ENCODE data around the gene NAGPA. TPM values are rescaled to one million over a fixed set of nuclear protein-coding genes. Genes with fewer than 3 reads are reported as not detected.

The NAGPA gene
- total and polyA plus RNA-seq, 5 donors = 5.3 to 10.0 (median 7.6) TPM

DNA sequence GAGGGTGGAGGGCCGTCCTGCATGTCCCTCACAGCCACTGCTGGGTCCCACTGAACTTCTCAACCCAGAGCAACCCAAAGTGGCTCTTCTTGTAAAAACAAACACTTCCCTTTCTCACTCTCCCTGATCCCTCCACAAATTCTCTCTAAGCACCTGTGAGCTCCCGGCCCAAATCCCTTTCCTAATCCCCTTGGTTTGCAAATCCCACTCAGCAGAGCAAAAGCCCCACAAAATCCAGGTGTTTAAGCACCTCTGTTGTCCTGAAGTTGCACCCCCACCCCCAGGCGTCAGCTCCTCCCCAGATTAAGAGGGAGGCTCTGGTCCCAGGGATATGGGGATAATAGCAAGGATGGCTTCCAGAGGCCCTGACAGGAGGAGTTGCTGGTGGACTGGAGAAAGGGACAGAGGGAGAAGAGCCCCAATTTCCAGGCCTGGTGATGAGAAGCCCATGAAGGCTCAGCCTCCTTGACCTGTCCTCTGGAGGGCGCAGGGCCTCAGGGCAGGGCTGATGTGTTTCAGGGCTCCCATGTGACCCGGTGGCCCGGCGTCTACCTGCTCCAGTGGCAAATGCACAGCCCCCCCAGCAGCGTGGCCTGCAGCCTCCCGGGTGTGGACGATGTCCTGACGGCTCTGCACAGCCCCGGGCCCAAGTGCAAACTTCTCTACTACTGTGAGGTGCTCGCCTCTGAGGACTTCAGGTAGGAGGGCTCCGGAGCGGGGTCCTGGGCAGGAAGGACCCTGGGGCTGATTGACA is 23.0 kb downstream of the NAGPA start:
- Histone ChIP-seq H3K4me1 (ENCODE audit: control insufficient read depth, insufficient read depth, low read length) (no peaks in the 10 kb centered on the region), H3K9me3 (ENCODE audit: control insufficient read depth, low read length) (no peaks in the 10 kb centered on the region), H3K27ac (ENCODE audit: low read length) (no peak overlapping the region), H3K4me3 (ENCODE audit: low read length) (no peak overlapping the region), H3K27me3 (ENCODE audit: control insufficient read depth, insufficient read depth) (no peaks in the 10 kb centered on the region)
- DNase-seq = no peak
- intact Hi-C loops (cut with DNase I) = no loop called here
- WGBS = 50% methylated on average over 15 of the region's 15 CpGs
- ATAC-seq = no peak

DNA sequence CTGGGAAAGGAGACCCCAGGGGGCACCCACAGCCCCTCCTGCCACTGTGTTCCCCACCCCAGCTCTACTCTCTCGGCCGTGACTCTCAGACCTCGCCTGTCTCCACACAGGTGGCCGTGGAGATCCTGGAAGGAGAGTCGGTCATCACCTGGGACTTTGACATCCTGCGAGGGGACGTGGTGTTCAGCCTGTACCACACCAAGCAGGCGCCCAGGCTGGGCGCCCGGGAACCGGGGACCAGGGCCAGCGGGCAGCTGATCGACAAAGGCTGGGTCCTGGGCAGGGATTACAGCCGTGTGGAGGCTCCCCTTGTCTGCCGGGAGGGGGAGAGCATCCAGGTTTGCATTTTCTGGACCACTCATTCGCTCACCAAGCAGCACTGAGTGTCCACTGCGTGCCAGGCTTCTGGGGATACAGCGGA is 25.4 kb downstream of the NAGPA start:
- ATAC-seq = no peak
- Histone ChIP-seq H3K4me3 (ENCODE audit: low read length) (no peak overlapping the region), H3K9me3 (ENCODE audit: control insufficient read depth, low read length) (no peaks in the 10 kb centered on the region), H3K27ac (ENCODE audit: low read length) (no peak overlapping the region), H3K4me1 (ENCODE audit: control insufficient read depth, insufficient read depth, low read length) (no peaks in the 10 kb centered on the region), H3K27me3 (ENCODE audit: control insufficient read depth, insufficient read depth) (no peaks in the 10 kb centered on the region)
- 87% methylated on average over 18 of the region's 18 CpGs for WGBS
- DNase-seq = no peak
- intact Hi-C loops (cut with DNase I) = no loop called here

DNA sequence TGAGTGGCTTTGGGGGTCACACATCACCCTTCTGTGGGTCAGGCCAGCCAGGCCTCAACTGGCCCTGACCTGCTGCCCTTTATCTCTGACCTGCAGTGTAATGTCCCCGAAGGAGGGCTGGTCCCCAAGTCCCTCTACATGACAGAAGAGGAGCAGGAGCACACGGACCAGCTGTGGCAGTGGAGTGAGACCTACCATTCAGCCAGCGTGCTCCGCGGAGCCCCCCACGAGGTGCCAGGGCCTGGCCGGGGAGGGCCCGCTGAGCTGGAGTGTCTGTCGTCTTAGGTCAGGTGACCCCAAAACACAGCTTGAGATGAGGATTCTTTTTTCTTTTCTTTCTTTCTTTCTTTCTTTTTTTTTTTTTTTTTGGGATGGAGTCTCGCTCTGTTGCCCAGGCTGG is 26.5 kb downstream of the NAGPA start:
- H3K9me3 ChIP-seq (ENCODE audit: control insufficient read depth, low read length) = no peaks in the 10 kb centered on the region
- H3K27ac ChIP-seq (ENCODE audit: low read length) = no peak overlapping the region
- intact Hi-C loops (cut with DNase I) = no loop called here
- DNase-seq (no peak), ATAC-seq (no peak)
- H3K4me1 ChIP-seq (ENCODE audit: control insufficient read depth, insufficient read depth, low read length) = no peaks in the 10 kb centered on the region
- H3K27me3 ChIP-seq (ENCODE audit: control insufficient read depth, insufficient read depth) = no peaks in the 10 kb centered on the region
- H3K4me3 ChIP-seq (ENCODE audit: low read length) = no peak overlapping the region
- WGBS = 85% methylated on average over 10 of the region's 10 CpGs

DNA sequence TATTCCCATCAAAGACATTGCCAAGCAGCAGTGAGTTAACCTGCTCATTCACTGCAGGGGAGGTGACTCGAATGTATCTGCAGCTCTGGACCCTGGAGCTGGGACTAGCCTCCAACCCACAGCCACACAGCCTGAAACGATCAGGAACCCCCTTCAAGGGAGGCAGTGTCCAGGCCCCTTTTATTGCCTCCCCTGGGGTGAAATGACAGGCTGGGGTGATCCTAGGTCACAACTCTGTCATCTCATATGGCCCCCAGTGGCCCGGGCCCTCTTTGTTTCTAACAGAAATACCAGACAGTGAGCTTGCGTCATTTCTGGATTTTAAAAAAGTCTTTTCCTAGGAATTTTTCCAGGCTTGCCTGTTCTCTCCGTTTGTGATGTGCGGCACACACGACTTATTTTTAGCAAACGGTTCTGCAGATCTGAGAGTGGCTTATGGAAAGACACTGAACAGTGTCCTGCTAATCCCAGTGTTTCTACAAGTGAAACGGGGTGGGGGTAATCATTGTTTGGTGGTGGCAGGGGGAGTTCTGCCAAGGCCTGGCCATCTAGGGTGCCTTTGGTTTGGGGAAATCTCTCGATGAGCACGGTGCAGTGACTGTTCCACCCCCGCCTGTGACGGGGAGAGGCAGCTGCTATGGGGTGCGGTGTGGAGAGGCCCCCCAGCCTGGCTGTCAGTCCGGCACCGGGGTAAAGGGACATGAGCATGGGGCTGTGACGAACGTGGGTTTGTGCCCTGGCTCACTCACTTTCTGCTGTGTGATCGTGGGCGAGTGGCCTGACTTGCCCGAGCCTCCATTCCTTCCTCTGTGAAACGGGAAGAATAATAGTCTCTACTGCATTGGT is 27.2 kb downstream of the NAGPA start:
- no peaks in the 10 kb centered on the region for H3K4me1 ChIP-seq (ENCODE audit: control insufficient read depth, insufficient read depth, low read length)
- H3K9me3 ChIP-seq (ENCODE audit: control insufficient read depth, low read length) = no peaks in the 10 kb centered on the region
- no peak for ATAC-seq
- intact Hi-C loops (cut with DNase I) = no loop called here
- WGBS = 77% methylated on average over 22 of the region's 22 CpGs
- no peak overlapping the region for H3K4me3 ChIP-seq (ENCODE audit: low read length)
- DNase-seq = no peak
- H3K27ac ChIP-seq (ENCODE audit: low read length) = no peak overlapping the region
- H3K27me3 ChIP-seq (ENCODE audit: control insufficient read depth, insufficient read depth) = no peaks in the 10 kb centered on the region

GRCh38 chr16:5005916-5006315 is 27.8 kb downstream of the NAGPA start:
- WGBS = 79% methylated on average over 4 of the region's 4 CpGs
- ATAC-seq = no peak
- H3K27me3 ChIP-seq (ENCODE audit: control insufficient read depth, insufficient read depth) = no peaks in the 10 kb centered on the region
- no peaks in the 10 kb centered on the region for H3K4me1 ChIP-seq (ENCODE audit: control insufficient read depth, insufficient read depth, low read length)
- no peak overlapping the region for H3K4me3 ChIP-seq (ENCODE audit: low read length)
- no peak overlapping the region for H3K27ac ChIP-seq (ENCODE audit: low read length)
- DNase-seq = no peak
- intact Hi-C loops (cut with DNase I) = no loop called here
- no peaks in the 10 kb centered on the region for H3K9me3 ChIP-seq (ENCODE audit: control insufficient read depth, low read length)

DNA sequence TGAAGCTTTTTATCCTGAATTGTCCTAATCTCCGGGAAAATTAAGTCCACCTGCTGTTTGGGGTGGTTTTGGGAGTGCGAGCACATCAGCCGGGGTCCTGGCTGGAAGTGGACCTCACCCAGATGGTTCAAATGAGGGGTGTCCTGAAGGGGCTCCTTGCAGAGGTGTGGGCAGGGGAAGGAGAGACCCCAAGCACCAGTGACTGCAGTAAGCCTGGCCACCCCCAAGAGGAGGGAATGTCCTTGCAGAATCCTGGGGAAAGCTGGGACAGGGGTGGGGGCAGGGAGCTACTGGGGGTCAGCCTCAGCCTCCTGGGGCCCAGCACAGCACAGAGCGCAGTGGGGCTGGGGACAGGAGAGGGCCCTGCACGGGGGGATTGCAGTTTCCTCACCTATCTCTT is 29.4 kb downstream of the NAGPA start:
- Histone ChIP-seq H3K9me3 (ENCODE audit: control insufficient read depth, low read length) (no peaks in the 10 kb centered on the region), H3K4me1 (ENCODE audit: control insufficient read depth, insufficient read depth, low read length) (no peaks in the 10 kb centered on the region), H3K27me3 (ENCODE audit: control insufficient read depth, insufficient read depth) (no peaks in the 10 kb centered on the region), H3K4me3 (ENCODE audit: low read length) (no peak overlapping the region), H3K27ac (ENCODE audit: low read length) (no peak overlapping the region)
- intact Hi-C loops (cut with DNase I) = no loop called here
- no peak for DNase-seq
- ATAC-seq = peak in 1 of 2 donors; percentile 20
- WGBS = 66% methylated on average over 5 of the region's 5 CpGs

- intact Hi-C loops (cut with DNase I) = no loop called here
- Histone ChIP-seq H3K4me3 (ENCODE audit: low read length) (no peak overlapping the region), H3K4me1 (ENCODE audit: control insufficient read depth, insufficient read depth, low read length) (no peaks in the 10 kb centered on the region), H3K27me3 (ENCODE audit: control insufficient read depth, insufficient read depth) (no peaks in the 10 kb centered on the region), H3K9me3 (ENCODE audit: control insufficient read depth, low read length) (no peaks in the 10 kb centered on the region), H3K27ac (ENCODE audit: low read length) (no peak overlapping the region)
- 87% methylated on average over 10 of the region's 10 CpGs for WGBS
- no peak for ATAC-seq
- DNase-seq = no peak
Observed at GRCh38 chr16:5003828-5004227, 29.9 kb downstream of the NAGPA start.

GRCh38 chr16:5003211-5003610 is 30.5 kb downstream of the NAGPA start:
- 69% methylated on average over 12 of the region's 12 CpGs for WGBS
- peak overlapping the region; percentile 57 for H3K27ac ChIP-seq (ENCODE audit: low read length)
- H3K9me3 ChIP-seq (ENCODE audit: control insufficient read depth, low read length) = no peaks in the 10 kb centered on the region
- DNase-seq (no peak), ATAC-seq (peak in 1 of 2 donors; percentile 22)
- intact Hi-C loops (cut with DNase I) = no loop called here
- H3K4me1 ChIP-seq (ENCODE audit: control insufficient read depth, insufficient read depth, low read length) = no peaks in the 10 kb centered on the region
- H3K4me3 ChIP-seq (ENCODE audit: low read length) = no peak overlapping the region
- H3K27me3 ChIP-seq (ENCODE audit: control insufficient read depth, insufficient read depth) = no peaks in the 10 kb centered on the region

DNA sequence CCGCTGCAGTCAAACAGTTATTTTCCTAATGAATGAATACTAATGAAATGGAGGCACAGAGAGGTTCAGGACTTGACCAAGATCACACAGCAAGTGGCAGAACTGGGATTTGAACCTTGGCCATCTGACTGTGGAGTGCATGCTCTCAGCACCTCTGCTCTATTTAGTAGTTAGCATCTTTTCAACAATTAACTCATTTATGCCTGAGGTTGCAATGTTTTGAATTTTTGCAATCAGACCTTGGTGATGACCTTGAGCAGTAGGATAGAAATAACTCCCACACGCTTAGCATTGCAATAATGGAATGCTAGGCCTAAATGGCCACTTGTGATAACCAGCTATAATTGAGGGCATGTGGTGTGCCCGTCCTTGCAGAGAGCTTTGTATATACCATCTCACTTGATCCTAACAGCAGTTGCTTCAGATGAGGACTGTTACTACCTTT is 31.0 kb downstream of the NAGPA start:
- intact Hi-C loops (cut with DNase I) = no loop called here
- DNase-seq = no peak
- H3K27ac ChIP-seq (ENCODE audit: low read length) = peak overlapping the region; percentile 21

DNA sequence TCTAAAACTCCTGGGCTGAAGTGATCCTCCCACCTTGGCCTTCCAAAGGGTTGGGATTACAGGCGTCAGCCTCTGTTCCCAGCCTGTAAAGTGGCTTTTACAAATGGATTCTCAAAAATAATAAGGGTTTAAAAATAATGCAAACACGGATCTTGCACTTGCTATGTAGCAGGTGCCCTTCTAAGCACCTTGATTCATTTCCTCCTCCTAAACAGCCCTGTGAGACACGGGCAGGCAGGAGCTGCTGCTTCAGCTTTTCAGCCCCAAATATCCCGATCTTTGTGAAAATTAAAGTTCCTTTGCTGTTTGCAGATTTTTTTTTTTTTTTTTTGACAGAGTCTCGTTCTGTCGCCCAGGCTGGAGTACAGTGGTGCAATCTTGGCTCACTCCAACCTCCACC is 31.7 kb downstream of the NAGPA start:
- WGBS = 72% methylated on average over 6 of the region's 6 CpGs

More for the DNA sequence above, 31.0 kb downstream of the NAGPA start:
- H3K27me3 ChIP-seq (ENCODE audit: control insufficient read depth, insufficient read depth) = no peaks in the 10 kb centered on the region
- no peak overlapping the region for H3K4me3 ChIP-seq (ENCODE audit: low read length)
- H3K4me1 ChIP-seq (ENCODE audit: control insufficient read depth, insufficient read depth, low read length) = no peaks in the 10 kb centered on the region
- 56% methylated on average over 3 of the region's 3 CpGs for WGBS
- no peaks in the 10 kb centered on the region for H3K9me3 ChIP-seq (ENCODE audit: control insufficient read depth, low read length)
- ATAC-seq = peak; percentile 18 to 47

GRCh38 chr16:5001571-5001970 is 32.2 kb downstream of the NAGPA start:
- ATAC-seq = no peak
- H3K9me3 ChIP-seq (ENCODE audit: control insufficient read depth, low read length) = no peaks in the 10 kb centered on the region
- no peaks in the 10 kb centered on the region for H3K4me1 ChIP-seq (ENCODE audit: control insufficient read depth, insufficient read depth, low read length)
- H3K27me3 ChIP-seq (ENCODE audit: control insufficient read depth, insufficient read depth) = no peaks in the 10 kb centered on the region
- no peak for DNase-seq
- H3K4me3 ChIP-seq (ENCODE audit: low read length) = no peak overlapping the region
- H3K27ac ChIP-seq (ENCODE audit: low read length) = no peak overlapping the region
- 65% methylated on average over 7 of the region's 7 CpGs for WGBS
- intact Hi-C loops (cut with DNase I) = no loop called here

More for the DNA sequence above, 31.7 kb downstream of the NAGPA start:
- no peak for ATAC-seq
- no peaks in the 10 kb centered on the region for H3K9me3 ChIP-seq (ENCODE audit: control insufficient read depth, low read length)
- intact Hi-C loops (cut with DNase I) = no loop called here
- no peaks in the 10 kb centered on the region for H3K27me3 ChIP-seq (ENCODE audit: control insufficient read depth, insufficient read depth)
- no peak for DNase-seq
- H3K4me1 ChIP-seq (ENCODE audit: control insufficient read depth, insufficient read depth, low read length) = no peaks in the 10 kb centered on the region
- H3K4me3 ChIP-seq (ENCODE audit: low read length) = no peak overlapping the region
- no peak overlapping the region for H3K27ac ChIP-seq (ENCODE audit: low read length)

Data from right cardiac atrium (tissue), 5 donors.